Measurements from ENCODE around the gene GRIP2.

DNA sequence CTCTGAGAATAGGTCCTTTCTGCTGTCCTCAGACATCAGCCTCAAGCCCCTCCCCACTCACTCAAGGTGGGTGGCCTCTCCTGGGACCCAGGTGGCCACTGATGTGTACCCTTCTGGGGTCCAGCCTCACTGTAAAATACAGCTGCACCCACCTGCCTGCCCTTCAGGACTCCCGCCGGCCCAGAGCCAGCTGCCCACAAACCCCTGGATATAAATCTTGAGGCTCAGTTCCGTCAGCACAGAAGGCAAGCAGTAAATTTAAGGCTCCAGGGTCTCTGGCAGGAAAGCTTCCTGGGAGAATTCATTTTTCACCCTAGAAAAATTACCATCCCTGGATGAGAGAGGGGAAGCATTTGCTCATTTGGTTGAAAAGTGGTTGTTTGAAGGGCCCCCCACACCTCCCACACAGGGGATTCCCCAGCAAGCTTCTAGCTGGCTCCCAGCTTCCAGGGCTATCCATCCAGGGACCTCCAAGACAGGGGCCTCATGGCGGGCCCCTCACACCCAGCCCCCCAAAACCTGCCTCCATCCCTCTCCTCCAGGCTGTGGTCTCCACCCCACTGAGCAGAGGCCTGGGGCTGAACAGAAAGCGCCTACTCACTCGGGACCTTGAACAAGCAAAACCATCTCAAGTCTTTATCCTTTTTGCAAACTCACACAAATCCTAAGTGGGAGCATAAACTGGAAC lies 48.4 kb upstream of the GRIP2 start:
- TF ChIP-seq, protein P1, sequence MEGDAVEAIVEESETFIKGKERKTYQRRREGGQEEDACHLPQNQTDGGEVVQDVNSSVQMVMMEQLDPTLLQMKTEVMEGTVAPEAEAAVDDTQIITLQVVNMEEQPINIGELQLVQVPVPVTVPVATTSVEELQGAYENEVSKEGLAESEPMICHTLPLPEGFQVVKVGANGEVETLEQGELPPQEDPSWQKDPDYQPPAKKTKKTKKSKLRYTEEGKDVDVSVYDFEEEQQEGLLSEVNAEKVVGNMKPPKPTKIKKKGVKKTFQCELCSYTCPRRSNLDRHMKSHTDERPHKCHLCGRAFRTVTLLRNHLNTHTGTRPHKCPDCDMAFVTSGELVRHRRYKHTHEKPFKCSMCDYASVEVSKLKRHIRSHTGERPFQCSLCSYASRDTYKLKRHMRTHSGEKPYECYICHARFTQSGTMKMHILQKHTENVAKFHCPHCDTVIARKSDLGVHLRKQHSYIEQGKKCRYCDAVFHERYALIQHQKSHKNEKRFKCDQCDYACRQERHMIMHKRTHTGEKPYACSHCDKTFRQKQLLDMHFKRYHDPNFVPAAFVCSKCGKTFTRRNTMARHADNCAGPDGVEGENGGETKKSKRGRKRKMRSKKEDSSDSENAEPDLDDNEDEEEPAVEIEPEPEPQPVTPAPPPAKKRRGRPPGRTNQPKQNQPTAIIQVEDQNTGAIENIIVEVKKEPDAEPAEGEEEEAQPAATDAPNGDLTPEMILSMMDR (IDR thresholded peaks at IDR 0.05): no peak
- TF ChIP-seq POLR2A (IDR thresholded peaks at IDR 0.05): no peak
